ENCODE results near the gene PEX3.

PEX3 gene

DNA sequence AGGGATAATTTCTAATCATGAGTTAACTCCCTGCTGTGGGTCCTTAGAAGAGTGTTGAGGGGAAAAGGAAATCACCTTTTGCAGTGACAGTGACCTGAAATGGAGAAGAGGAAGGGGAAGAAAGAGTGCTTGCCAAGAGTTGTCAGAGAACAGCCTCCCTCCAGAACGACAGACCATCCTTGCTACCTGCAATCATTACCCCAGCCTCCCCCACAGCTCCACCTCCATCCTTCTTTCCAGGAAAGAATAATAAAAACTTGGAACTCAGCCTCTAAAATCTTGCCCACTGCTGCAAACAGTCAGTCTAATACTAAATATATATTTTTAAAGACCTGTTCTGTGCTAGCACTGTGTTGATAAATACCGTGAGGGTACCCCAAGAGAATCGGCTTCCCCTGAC is 89.6 kb downstream of the PEX3 start:
- no peak for DNase-seq
